ENCODE data around the gene SLC45A2. TPM values are rescaled to one million over a fixed set of nuclear protein-coding genes. Genes with fewer than 3 reads are reported as not detected.

The SLC45A2 gene
- polyA plus RNA-seq, 3 donors, result not detected

GRCh38 chr5:34017254-34017653 is 32.8 kb upstream of the SLC45A2 start:
- whole genome bisulfite sequencing (ENCODE audit: insufficient coverage), result no CpG with 5 or more reads among the region's 2 CpGs
- intact Hi-C loops (cut with micrococcal nuclease), result no loop called here
- Histone ChIP-seq H3K27ac (ENCODE audit: low read depth in 1 of 2, low read length in 2 of 2) (no peak overlapping the region), H2AFZ (ENCODE audit: insufficient read depth, low read depth, low read length, poor library complexity, severe bottlenecking) (no peak overlapping the region), H3K9ac (ENCODE audit: insufficient read depth, low read length, poor library complexity, severe bottlenecking) (no peak overlapping the region), H3K36me3 (replicated peaks in 1 of 2; ENCODE audit: control insufficient read depth in 1 of 2, insufficient read depth in 2 of 2, low read length in 2 of 2) (no peaks in the 10 kb centered on the region), H3K4me1 (ENCODE audit: control insufficient read depth in 1 of 2, insufficient read depth in 2 of 2, low read length in 2 of 2) (no peaks in the 10 kb centered on the region), H3K4me3 (replicated peaks in 1 of 3; ENCODE audit: low read depth in 2 of 3, low read length in 3 of 3) (no peak overlapping the region), H3K4me2 (replicated peaks; ENCODE audit: extremely low read depth, low read length, poor library complexity, severe bottlenecking) (no peak overlapping the region), H3K79me2 (ENCODE audit: insufficient read depth, low read length) (no peaks in the 10 kb centered on the region), H3K27me3 (ENCODE audit: control insufficient read depth in 2 of 2, insufficient read depth in 2 of 2, low read length in 2 of 2) (no peaks in the 10 kb centered on the region), H4K20me1 (ENCODE audit: insufficient read depth, low read length) (no peaks in the 10 kb centered on the region), H3K9me3 (replicated peaks in 1 of 2; ENCODE audit: control insufficient read depth in 1 of 2, insufficient read depth in 1 of 2, low read length in 2 of 2) (no peaks in the 10 kb centered on the region)
- peaks cover 0 to 4% (median 0%) of the 10 kb centered on the region in 7 donors for H3K9me3 Mint-ChIP-seq
- no peaks in the 10 kb centered on the region for H3K4me1 Mint-ChIP-seq
- no peak for DNase-seq
- peaks cover 6 to 19% of the 10 kb centered on the region in 2 donors for H3K36me3 Mint-ChIP-seq
- no peaks in the 10 kb centered on the region for H3K27me3 Mint-ChIP-seq (ENCODE audit: low read depth in 3 of 3)
- TF ChIP-seq, protein P1, sequence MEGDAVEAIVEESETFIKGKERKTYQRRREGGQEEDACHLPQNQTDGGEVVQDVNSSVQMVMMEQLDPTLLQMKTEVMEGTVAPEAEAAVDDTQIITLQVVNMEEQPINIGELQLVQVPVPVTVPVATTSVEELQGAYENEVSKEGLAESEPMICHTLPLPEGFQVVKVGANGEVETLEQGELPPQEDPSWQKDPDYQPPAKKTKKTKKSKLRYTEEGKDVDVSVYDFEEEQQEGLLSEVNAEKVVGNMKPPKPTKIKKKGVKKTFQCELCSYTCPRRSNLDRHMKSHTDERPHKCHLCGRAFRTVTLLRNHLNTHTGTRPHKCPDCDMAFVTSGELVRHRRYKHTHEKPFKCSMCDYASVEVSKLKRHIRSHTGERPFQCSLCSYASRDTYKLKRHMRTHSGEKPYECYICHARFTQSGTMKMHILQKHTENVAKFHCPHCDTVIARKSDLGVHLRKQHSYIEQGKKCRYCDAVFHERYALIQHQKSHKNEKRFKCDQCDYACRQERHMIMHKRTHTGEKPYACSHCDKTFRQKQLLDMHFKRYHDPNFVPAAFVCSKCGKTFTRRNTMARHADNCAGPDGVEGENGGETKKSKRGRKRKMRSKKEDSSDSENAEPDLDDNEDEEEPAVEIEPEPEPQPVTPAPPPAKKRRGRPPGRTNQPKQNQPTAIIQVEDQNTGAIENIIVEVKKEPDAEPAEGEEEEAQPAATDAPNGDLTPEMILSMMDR (IDR thresholded peaks at IDR 0.05), result no peak
- H3K27ac Mint-ChIP-seq, result no peak overlapping the region
- no peak overlapping the region for H3K4me3 Mint-ChIP-seq

DNA sequence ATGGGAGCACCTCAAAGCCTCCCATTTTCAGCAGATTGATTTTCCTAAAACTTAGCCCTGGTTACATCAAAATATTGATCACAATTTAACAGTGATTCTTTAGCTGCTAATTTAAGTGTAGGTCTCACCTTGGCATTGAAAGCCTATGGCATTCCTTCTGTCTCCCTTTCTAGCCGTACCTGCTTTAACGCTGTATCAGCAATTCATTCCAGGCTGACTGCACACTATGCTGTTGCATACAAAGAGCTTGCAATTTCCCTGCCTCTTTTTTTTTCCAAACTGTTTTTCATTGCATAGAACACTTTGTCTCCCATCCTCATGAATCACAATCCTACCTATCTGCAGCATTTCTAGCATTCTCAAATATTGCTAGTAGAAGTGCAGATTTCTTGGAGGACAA is 32.3 kb upstream of the SLC45A2 start:
- Mint-ChIP-seq H3K27ac (no peak overlapping the region), H3K27me3 (ENCODE audit: low read depth in 3 of 3) (no peaks in the 10 kb centered on the region)
- WGBS (ENCODE audit: insufficient coverage), result 100% methylated on average over 2 of the region's 2 CpGs

More for the DNA sequence above, 32.3 kb upstream of the SLC45A2 start:
- no peak overlapping the region for H3K4me2 ChIP-seq (replicated peaks; ENCODE audit: extremely low read depth, low read length, poor library complexity, severe bottlenecking)
- no peak for DNase-seq
- H3K4me3 ChIP-seq (replicated peaks in 1 of 3; ENCODE audit: low read depth in 2 of 3, low read length in 3 of 3), result no peak overlapping the region
- Mint-ChIP-seq H3K36me3 (peaks cover 6 to 18% of the 10 kb centered on the region in 2 donors), H3K9me3 (peaks cover 0 to 4% (median 0%) of the 10 kb centered on the region in 7 donors), H3K4me3 (no peak overlapping the region), H3K4me1 (no peaks in the 10 kb centered on the region)
- H3K27me3 ChIP-seq (ENCODE audit: control insufficient read depth in 2 of 2, insufficient read depth in 2 of 2, low read length in 2 of 2), result no peaks in the 10 kb centered on the region
- H3K79me2 ChIP-seq (ENCODE audit: insufficient read depth, low read length), result no peaks in the 10 kb centered on the region
- H3K9ac ChIP-seq (ENCODE audit: insufficient read depth, low read length, poor library complexity, severe bottlenecking), result no peak overlapping the region
- TF ChIP-seq, protein P1 (IDR thresholded peaks at IDR 0.05), result no peak
- H2AFZ ChIP-seq (ENCODE audit: insufficient read depth, low read depth, low read length, poor library complexity, severe bottlenecking), result no peak overlapping the region
- H3K36me3 ChIP-seq (replicated peaks in 1 of 2; ENCODE audit: control insufficient read depth in 1 of 2, insufficient read depth in 2 of 2, low read length in 2 of 2), result no peaks in the 10 kb centered on the region
- intact Hi-C loops (cut with micrococcal nuclease), result no loop called here
- no peaks in the 10 kb centered on the region for H3K4me1 ChIP-seq (ENCODE audit: control insufficient read depth in 1 of 2, insufficient read depth in 2 of 2, low read length in 2 of 2)
- no peaks in the 10 kb centered on the region for H3K9me3 ChIP-seq (replicated peaks in 1 of 2; ENCODE audit: control insufficient read depth in 1 of 2, insufficient read depth in 1 of 2, low read length in 2 of 2)
- no peak overlapping the region for H3K27ac ChIP-seq (ENCODE audit: low read depth in 1 of 2, low read length in 2 of 2)
- H4K20me1 ChIP-seq (ENCODE audit: insufficient read depth, low read length), result no peaks in the 10 kb centered on the region

All from CD14-positive monocyte (primary cell).